ENCODE results near the gene RFTN2. TPM values are rescaled to one million over a fixed set of nuclear protein-coding genes. Genes with fewer than 3 reads are reported as not detected.

The RFTN2 gene
- total RNA-seq, 1 donor from 2014 or later = 5.7 TPM

DNA sequence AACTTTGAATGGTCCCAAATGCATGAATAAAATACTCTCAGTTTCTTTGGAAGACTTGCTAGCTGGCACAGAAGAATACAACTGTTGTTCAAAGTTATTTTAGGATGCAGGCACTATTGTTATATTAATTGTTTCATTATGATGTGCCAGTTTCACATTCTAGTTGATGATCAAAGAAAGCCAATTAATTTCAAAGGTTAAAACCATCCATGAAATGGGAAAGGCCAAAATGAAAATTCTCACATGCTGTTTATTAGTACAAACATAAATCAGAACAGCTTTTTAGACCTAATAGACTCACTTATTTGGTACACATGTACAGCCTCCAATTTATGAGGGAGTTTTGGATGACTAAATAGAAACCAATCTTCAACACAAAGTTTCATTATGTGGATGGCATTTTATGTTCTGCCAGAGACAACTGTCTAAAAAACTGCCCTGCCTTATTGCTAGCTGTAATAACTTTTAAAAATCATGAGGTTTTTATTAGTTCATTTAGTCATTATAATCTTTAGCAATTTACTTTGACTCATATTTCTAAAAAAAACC is 42.2 kb downstream of the RFTN2 start:
- Mint-ChIP-seq H3K27me3 (no peaks in the 10 kb centered on the region), H3K4me3 (ENCODE audit: low read depth) (no peak overlapping the region), H3K4me1 (ENCODE audit: low read depth) (no peaks in the 10 kb centered on the region), H3K9me3 (ENCODE audit: low read depth) (no peaks in the 10 kb centered on the region), H3K36me3 (ENCODE audit: insufficient read depth) (no peaks in the 10 kb centered on the region), H3K27ac (no peak overlapping the region)
- no peak for DNase-seq (ENCODE audit: low spot score, unreplicated experiment)
- TF ChIP-seq, protein P1, sequence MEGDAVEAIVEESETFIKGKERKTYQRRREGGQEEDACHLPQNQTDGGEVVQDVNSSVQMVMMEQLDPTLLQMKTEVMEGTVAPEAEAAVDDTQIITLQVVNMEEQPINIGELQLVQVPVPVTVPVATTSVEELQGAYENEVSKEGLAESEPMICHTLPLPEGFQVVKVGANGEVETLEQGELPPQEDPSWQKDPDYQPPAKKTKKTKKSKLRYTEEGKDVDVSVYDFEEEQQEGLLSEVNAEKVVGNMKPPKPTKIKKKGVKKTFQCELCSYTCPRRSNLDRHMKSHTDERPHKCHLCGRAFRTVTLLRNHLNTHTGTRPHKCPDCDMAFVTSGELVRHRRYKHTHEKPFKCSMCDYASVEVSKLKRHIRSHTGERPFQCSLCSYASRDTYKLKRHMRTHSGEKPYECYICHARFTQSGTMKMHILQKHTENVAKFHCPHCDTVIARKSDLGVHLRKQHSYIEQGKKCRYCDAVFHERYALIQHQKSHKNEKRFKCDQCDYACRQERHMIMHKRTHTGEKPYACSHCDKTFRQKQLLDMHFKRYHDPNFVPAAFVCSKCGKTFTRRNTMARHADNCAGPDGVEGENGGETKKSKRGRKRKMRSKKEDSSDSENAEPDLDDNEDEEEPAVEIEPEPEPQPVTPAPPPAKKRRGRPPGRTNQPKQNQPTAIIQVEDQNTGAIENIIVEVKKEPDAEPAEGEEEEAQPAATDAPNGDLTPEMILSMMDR (IDR thresholded peaks at IDR 0.05; ENCODE audit: unreplicated experiment) = no peak

DNA sequence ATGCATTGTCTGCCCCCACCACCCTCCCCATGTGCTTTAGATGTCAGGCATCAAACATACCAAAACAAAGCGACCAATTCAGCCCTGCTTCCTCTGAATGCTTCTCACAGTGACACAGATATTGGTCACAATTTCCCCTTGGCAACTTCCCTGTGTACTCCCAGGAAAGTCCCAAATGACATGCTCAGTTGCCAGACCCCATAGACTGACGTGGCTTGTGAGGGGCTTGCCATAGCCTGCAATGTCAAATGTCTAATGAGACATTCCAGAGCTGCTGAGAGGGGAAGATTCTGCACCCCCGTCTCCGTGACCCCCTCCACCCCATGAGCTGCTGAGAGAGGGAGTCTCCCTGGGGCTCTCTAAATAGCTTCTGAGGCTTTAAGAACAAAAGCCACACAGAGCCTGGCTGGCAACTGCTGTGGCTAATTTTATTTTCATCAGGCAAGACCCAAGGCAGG is 47.3 kb downstream of the RFTN2 start:
- no peaks in the 10 kb centered on the region for H3K4me1 Mint-ChIP-seq (ENCODE audit: low read depth)
- TF ChIP-seq, protein P1 (IDR thresholded peaks at IDR 0.05; ENCODE audit: unreplicated experiment) = no peak
- no peaks in the 10 kb centered on the region for H3K9me3 Mint-ChIP-seq (ENCODE audit: low read depth)
- no peak overlapping the region for H3K27ac Mint-ChIP-seq
- H3K27me3 Mint-ChIP-seq = no peaks in the 10 kb centered on the region
- DNase-seq (ENCODE audit: low spot score, unreplicated experiment) = no peak
- H3K36me3 Mint-ChIP-seq (ENCODE audit: insufficient read depth) = no peaks in the 10 kb centered on the region
- H3K4me3 Mint-ChIP-seq (ENCODE audit: low read depth) = no peak overlapping the region

DNA sequence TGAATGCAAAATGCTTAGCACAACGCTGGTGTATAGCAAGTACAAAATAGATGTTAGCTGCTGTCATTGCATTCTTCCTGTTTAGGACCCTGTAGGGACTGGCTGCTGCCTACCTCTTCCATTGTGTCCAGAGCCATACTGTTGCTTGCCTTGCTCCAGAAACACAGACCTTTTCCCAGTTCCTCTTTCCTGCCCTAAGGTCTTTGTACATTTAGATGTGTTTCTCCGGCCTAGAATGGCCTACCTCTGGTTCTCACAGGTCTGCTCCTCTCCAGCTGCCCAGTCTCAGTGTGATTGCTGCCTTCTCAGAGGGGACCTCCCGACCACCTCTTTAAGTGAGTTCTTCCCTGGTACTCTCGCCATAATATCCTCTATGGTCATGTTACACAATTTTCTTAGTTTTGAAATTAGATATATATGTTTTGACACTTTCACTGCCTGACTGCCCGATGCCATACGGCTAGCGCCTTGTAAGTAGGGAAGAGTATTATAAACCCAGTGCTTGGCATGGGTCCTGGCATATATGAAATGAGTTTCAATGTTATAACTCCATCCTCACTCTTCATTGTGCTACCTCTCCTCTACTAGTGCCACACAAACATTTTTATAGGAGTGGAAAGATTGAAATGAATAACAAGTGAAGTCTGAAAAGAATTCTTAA is 48.3 kb downstream of the RFTN2 start:
- Mint-ChIP-seq H3K4me1 (ENCODE audit: low read depth) (no peaks in the 10 kb centered on the region), H3K36me3 (ENCODE audit: insufficient read depth) (no peaks in the 10 kb centered on the region), H3K27ac (no peak overlapping the region), H3K27me3 (no peaks in the 10 kb centered on the region), H3K9me3 (ENCODE audit: low read depth) (no peaks in the 10 kb centered on the region), H3K4me3 (ENCODE audit: low read depth) (no peak overlapping the region)
- no peak for DNase-seq (ENCODE audit: low spot score, unreplicated experiment)
- TF ChIP-seq, protein P1 (IDR thresholded peaks at IDR 0.05; ENCODE audit: unreplicated experiment) = no peak

DNA sequence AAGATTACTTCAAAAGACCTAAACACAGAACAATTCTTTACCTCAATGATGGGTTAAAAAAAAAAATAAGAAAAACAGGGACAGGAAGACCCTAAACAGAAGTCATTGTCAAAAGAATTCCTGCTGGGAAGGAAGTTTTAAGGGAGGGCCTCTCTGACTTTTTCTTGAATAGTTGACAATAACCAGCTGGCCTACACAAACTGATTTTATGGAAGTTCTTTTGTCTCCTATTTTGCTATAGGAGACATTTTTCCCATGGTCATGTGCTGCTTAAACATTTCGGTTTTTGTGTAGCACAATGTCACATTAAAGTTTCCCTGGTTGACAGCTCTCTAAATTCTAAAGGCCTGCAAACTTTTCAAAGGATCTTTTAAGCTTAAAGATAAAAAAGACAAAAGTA is 55.3 kb downstream of the RFTN2 start:
- no peaks in the 10 kb centered on the region for H3K36me3 Mint-ChIP-seq (ENCODE audit: insufficient read depth)
- H3K27me3 Mint-ChIP-seq = no peaks in the 10 kb centered on the region
- peaks cover 6% of the 10 kb centered on the region for H3K4me1 Mint-ChIP-seq (ENCODE audit: low read depth)
- TF ChIP-seq, protein P1 (IDR thresholded peaks at IDR 0.05; ENCODE audit: unreplicated experiment) = no peak
- H3K9me3 Mint-ChIP-seq (ENCODE audit: low read depth) = no peaks in the 10 kb centered on the region
- H3K4me3 Mint-ChIP-seq (ENCODE audit: low read depth) = no peak overlapping the region
- no peak for DNase-seq (ENCODE audit: low spot score, unreplicated experiment)
- no peak overlapping the region for H3K27ac Mint-ChIP-seq

DNA sequence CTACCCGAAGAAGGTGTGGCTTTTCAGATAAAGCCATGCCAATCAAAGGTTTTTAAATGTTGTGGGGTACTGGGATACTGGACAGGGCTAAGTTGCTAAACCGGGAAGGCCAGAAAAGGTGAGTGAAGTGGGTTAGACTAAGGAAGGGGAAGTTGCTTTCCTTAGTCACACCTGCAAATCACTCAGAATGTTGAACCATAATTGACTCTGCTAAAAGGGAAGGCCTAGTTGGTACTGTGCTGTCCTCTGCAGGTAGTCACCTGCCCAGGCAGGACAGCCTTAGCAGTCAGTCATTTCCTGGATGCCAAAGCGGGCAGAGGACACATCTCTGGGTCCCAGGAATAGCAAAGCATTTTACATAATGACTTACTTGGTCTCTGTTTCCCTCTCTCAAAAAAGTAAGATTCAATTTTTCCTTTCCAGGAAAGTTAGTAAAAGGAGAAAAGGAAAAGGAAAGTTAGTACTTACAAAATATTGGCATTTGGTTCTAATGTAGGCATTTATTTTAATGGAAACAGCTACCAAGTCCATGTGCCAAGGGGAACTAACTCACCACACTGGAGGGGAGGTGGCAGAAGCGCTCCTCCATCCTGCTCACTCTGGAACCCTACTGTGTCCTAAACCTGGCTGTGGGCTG is 60.3 kb downstream of the RFTN2 start:
- TF ChIP-seq, protein P1 (IDR thresholded peaks at IDR 0.05; ENCODE audit: unreplicated experiment) = no peak
- Mint-ChIP-seq H3K27ac (no peak overlapping the region), H3K9me3 (ENCODE audit: low read depth) (no peaks in the 10 kb centered on the region), H3K4me1 (ENCODE audit: low read depth) (peaks cover 20% of the 10 kb centered on the region), H3K36me3 (ENCODE audit: insufficient read depth) (no peaks in the 10 kb centered on the region), H3K4me3 (ENCODE audit: low read depth) (no peak overlapping the region), H3K27me3 (no peaks in the 10 kb centered on the region)
- DNase-seq (ENCODE audit: low spot score, unreplicated experiment) = no peak

Data from progenitor cell of endocrine pancreas (in vitro differentiated cells).